H9 (cell line): ENCODE results near the gene SLC25A22. TPM values are rescaled to one million over a fixed set of nuclear protein-coding genes. Genes with fewer than 3 reads are reported as not detected.

ENCODE experiments used
- DNase-seq: peaks from one replicate; pipeline ENCODE4 v3.0.0-alpha.2; 2017
- H2AFZ ChIP-seq: one replicate; pipeline ENCODE4 v1.6.1; 2013; ENCODE audit warnings: mild to moderate bottlenecking, low read length, control low read depth, moderate library complexity
- H2AK5ac ChIP-seq: 2 replicates; pipeline ENCODE4 v1.6.1; 2013; ENCODE audit warnings: low read length, control low read depth, mixed read lengths; ENCODE audit not compliant: insufficient read length
- H2BK120ac ChIP-seq: one replicate; pipeline ENCODE4 v1.6.1; 2013; ENCODE audit warnings: low read depth, mild to moderate bottlenecking, low read length, control low read depth, inconsistent platforms; ENCODE audit not compliant: poor library complexity, severe bottlenecking
- H2BK12ac ChIP-seq: 2 replicates; pipeline ENCODE4 v1.6.1; 2013; ENCODE audit warnings: low read length, control low read depth, mixed read lengths, low read depth; ENCODE audit not compliant: insufficient read length
- H2BK15ac ChIP-seq: 2 replicates; pipeline ENCODE4 v1.6.1; 2013; ENCODE audit warnings: low read depth, low read length, control low read depth
- H2BK20ac ChIP-seq: one replicate; pipeline ENCODE4 v1.6.1; 2013; ENCODE audit warnings: low read depth, mild to moderate bottlenecking, low read length, control low read depth, inconsistent platforms; ENCODE audit not compliant: poor library complexity, severe bottlenecking
- H2BK5ac ChIP-seq: 2 replicates; pipeline ENCODE4 v1.6.1; 2013; ENCODE audit warnings: low read length, control low read depth, mixed read lengths; ENCODE audit not compliant: insufficient read length
- H3K14ac ChIP-seq: 2 replicates; pipeline ENCODE4 v1.6.1; 2013; ENCODE audit warnings: low read length, control low read depth; ENCODE audit not compliant: insufficient read depth
- H3K18ac ChIP-seq: 2 replicates; pipeline ENCODE4 v1.6.1; 2013; ENCODE audit warnings: low read depth, mild to moderate bottlenecking, mixed read lengths, low read length, control low read depth; ENCODE audit not compliant: insufficient read length
- H3K23ac ChIP-seq: 2 replicates; pipeline ENCODE4 v1.6.1; 2013; ENCODE audit warnings: low read length, control low read depth, mixed read lengths, low read depth; ENCODE audit not compliant: insufficient read length
- H3K23me2 ChIP-seq: 2 replicates; pipeline ENCODE4 v1.6.1; 2013; ENCODE audit warnings: low read depth, mild to moderate bottlenecking, mixed read lengths, low read length, control low read depth; ENCODE audit not compliant: insufficient read length, poor library complexity, severe bottlenecking
- H3K27ac ChIP-seq: 2 replicates; pipeline ENCODE4 v1.5.1; 2013; ENCODE audit warnings: low read length, control low read depth, mixed read lengths, low read depth; ENCODE audit not compliant: insufficient read length
- H3K27me3 ChIP-seq: 2 replicates; pipeline ENCODE4 v1.6.1; 2013; ENCODE audit warnings: low read length, control low read depth, inconsistent platforms; ENCODE audit not compliant: insufficient read depth
- H3K4ac ChIP-seq: 2 replicates; pipeline ENCODE4 v1.6.1; 2013; ENCODE audit warnings: low read depth, mild to moderate bottlenecking, control low read depth, inconsistent platforms, low read length, moderate library complexity
- H3K4me1 ChIP-seq: 2 replicates; pipeline ENCODE4 v1.6.1; 2013; ENCODE audit warnings: low read length, control low read depth, inconsistent platforms; ENCODE audit not compliant: insufficient read depth
- H3K4me2 ChIP-seq: 2 replicates; pipeline ENCODE4 v1.6.1; 2013; ENCODE audit warnings: low read length, control low read depth, mixed read lengths; ENCODE audit not compliant: insufficient read length, insufficient read depth
- H3K56ac ChIP-seq: 2 replicates; pipeline ENCODE4 v1.6.1; 2013; ENCODE audit warnings: low read depth, mild to moderate bottlenecking, mixed read lengths, low read length, control low read depth; ENCODE audit not compliant: insufficient read length
- H3K79me1 ChIP-seq: 2 replicates; pipeline ENCODE4 v1.6.1; 2013; ENCODE audit warnings: low read depth, mild to moderate bottlenecking, moderate library complexity, low read length, control low read depth, inconsistent platforms; ENCODE audit not compliant: insufficient read depth, poor library complexity, severe bottlenecking
- H3K79me2 ChIP-seq: 2 replicates; pipeline ENCODE4 v1.6.1; 2013; ENCODE audit warnings: low read length, control low read depth, inconsistent platforms; ENCODE audit not compliant: insufficient read depth
- H3K9ac ChIP-seq: 2 replicates; pipeline ENCODE4 v1.6.1; 2013; ENCODE audit warnings: low read length, control low read depth, mixed read lengths; ENCODE audit not compliant: insufficient read length; ENCODE audit errors: extremely low read depth
- H3K9me3 ChIP-seq: one replicate; pipeline ENCODE4 v1.6.1; 2013; ENCODE audit warnings: low read depth, low read length, inconsistent platforms; ENCODE audit not compliant: control insufficient read depth
- H3T11ph ChIP-seq: one replicate; pipeline ENCODE4 v1.6.1; 2013; ENCODE audit warnings: mild to moderate bottlenecking, low read length, control low read depth, inconsistent platforms
- H4K20me1 ChIP-seq: one replicate; pipeline ENCODE4 v1.6.1; 2013; ENCODE audit not compliant: control insufficient read depth, insufficient read length, insufficient read depth
- H4K5ac ChIP-seq: 2 replicates; pipeline ENCODE4 v1.6.1; 2013; ENCODE audit warnings: low read depth, mild to moderate bottlenecking, mixed read lengths, low read length, control low read depth; ENCODE audit not compliant: insufficient read length
- H4K8ac ChIP-seq: replicated peaks from 2 replicates; pipeline ENCODE4 v1.6.1; 2013; ENCODE audit warnings: low read length, control low read depth, mixed read lengths, low read depth; ENCODE audit not compliant: insufficient read length
- H4K91ac ChIP-seq: 2 replicates; pipeline ENCODE4 v1.6.1; 2013; ENCODE audit warnings: low read depth, mild to moderate bottlenecking, moderate library complexity, mixed read lengths, low read length, control low read depth; ENCODE audit not compliant: insufficient read length
- H3K27ac Mint-ChIP-seq, 3 experiments: 2 replicates in 2 of 3; 3 replicates in 1 of 3; pipeline ENCODE4 v1.8.0; 2020 to 2021; ENCODE audit warnings: mixed read lengths in 3 of 3, mild to moderate bottlenecking in 1 of 3, moderate library complexity in 1 of 3
- H3K27me3 Mint-ChIP-seq: 2 replicates; pipeline ENCODE4 v1.8.0; 2021; ENCODE audit warnings: low read depth, mild to moderate bottlenecking, moderate library complexity, mixed read lengths
- H3K36me3 Mint-ChIP-seq, 3 experiments: 2 replicates in 2 of 3; 3 replicates in 1 of 3; pipeline ENCODE4 v1.8.0; 2020 to 2021; ENCODE audit warnings: low read depth in 3 of 3, mixed read lengths in 3 of 3; ENCODE audit not compliant: insufficient read depth in 1 of 3
- H3K4me1 Mint-ChIP-seq, 2 experiments: 2 replicates each; pipeline ENCODE4 v1.8.0; 2020; ENCODE audit warnings: mixed read lengths in 2 of 2
- H3K4me3 Mint-ChIP-seq, 2 experiments: 2 replicates in 1 of 2; 3 replicates in 1 of 2; pipeline ENCODE4 v1.8.0; 2020 to 2021; ENCODE audit warnings: mild to moderate bottlenecking in 2 of 2, mixed read lengths in 2 of 2, moderate library complexity in 1 of 2
- H3K9me3 Mint-ChIP-seq, 2 experiments: 2 replicates in 1 of 2; 3 replicates in 1 of 2; pipeline ENCODE4 v1.8.0; 2020; ENCODE audit warnings: mild to moderate bottlenecking in 2 of 2, mixed read lengths in 2 of 2, moderate library complexity in 1 of 2
- WGBS: extraction: QIAGEN DNeasy Blood & Tissue Kit; methylation state at CpG from one replicate; pipeline ENCODE4 v1.1.7; 2013; ENCODE audit warnings: missing lambda C conversion rate, low lambda C conversion rate, mixed read lengths; ENCODE audit not compliant: insufficient read length; ENCODE audit errors: extremely low coverage; 5-methylcytosine and 5-hydroxymethylcytosine counted together
- total RNA-seq: library from RNA; stranded (reverse); gene quantifications from 2 replicates; pipeline ENCODE4 v1.2.1, GENCODE V29; 2021
- TF ChIP-seq, protein P1 (sequence below): fragments of 200-600 bp; sonication (generic); conservative IDR thresholded peaks from 3 replicates; pipeline ENCODE4 v1.8.0; 2021; ENCODE audit warnings: antibody characterized with exemption, mild to moderate bottlenecking

SLC25A22 gene
- total RNA-seq, 1 experiment from 2014 or later, result 51.9 TPM

DNA sequence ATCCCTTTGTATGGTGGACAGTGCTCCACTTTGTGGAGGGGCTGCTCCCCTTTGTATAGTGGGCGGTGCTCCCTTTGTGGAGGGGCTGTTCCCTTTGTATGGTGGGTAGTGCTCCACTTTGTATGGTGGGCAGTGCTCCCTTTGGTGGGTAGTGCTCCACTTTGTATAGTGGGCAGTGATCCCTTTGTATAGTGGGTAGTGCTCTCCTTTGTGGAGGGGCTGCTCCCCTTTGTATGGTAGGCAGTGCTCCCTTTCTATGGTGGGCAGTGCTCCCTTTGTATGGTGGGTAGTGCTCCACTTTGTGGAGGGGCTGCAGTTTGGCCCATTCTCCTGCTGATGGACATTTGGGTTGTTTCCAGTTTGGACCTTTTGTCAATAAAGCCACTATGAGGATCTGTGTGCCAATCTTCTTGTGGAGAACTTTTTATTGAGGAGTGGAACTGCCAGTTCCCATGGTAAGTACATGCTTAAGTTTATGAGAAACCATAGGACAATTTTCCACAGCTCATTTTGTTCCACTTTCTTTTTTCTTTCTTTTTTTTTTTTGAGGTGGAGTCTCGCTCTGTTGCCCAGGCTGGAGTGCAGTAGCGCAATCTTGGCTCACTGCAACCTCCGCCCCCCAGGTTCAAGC is 55.4 kb downstream of the SLC25A22 start:
- Histone ChIP-seq H2AFZ (no peak overlapping the region), H2BK15ac (no peak overlapping the region), H3K9me3 (no peaks in the 10 kb centered on the region), H3K27me3 (no peaks in the 10 kb centered on the region), H2BK20ac (peak overlapping the region; percentile 13), H3K4me1 (no peaks in the 10 kb centered on the region; the same call in 1 of the 2 replicates), H3K23ac (no peak overlapping the region), H2AK5ac (no peak overlapping the region), H3K4ac (no peak overlapping the region; the same call in 1 of the 2 replicates), H3K23me2 (peaks cover 4% of the 10 kb centered on the region), H3K9ac (no peak overlapping the region), H3T11ph (no peak overlapping the region), H3K18ac (peak overlapping the region; percentile 36), H4K91ac (no peak overlapping the region), H3K56ac (no peak overlapping the region), H3K14ac (no peak overlapping the region), H3K4me2 (no peak overlapping the region), H3K79me2 (peaks cover 3% of the 10 kb centered on the region; the same call in 1 of the 2 replicates), H4K5ac (no peak overlapping the region), H2BK12ac (peak overlapping the region; percentile 47), H4K20me1 (no peaks in the 10 kb centered on the region), H2BK5ac (no peak overlapping the region), H2BK120ac (no peak overlapping the region), H4K8ac (no peak overlapping the region), H3K79me1 (no peaks in the 10 kb centered on the region), H3K27ac (no peak overlapping the region)
- Mint-ChIP-seq H3K9me3 (no peaks in the 10 kb centered on the region), H3K27me3 (no peaks in the 10 kb centered on the region; the same call in 1 of the 2 replicates), H3K4me3 (no peak overlapping the region), H3K27ac (no peak overlapping the region; a peak in 1 of 7 replicates), H3K36me3 (peaks cover 0 to 2% (median 0%) of the 10 kb centered on the region in 3 experiments; a peak in 1 of 7 replicates), H3K4me1 (peaks cover 13 to 27% of the 10 kb centered on the region in 2 experiments)
- no peak for DNase-seq
- no CpG with 5 or more reads among the region's 4 CpGs for WGBS
- TF ChIP-seq, protein P1, sequence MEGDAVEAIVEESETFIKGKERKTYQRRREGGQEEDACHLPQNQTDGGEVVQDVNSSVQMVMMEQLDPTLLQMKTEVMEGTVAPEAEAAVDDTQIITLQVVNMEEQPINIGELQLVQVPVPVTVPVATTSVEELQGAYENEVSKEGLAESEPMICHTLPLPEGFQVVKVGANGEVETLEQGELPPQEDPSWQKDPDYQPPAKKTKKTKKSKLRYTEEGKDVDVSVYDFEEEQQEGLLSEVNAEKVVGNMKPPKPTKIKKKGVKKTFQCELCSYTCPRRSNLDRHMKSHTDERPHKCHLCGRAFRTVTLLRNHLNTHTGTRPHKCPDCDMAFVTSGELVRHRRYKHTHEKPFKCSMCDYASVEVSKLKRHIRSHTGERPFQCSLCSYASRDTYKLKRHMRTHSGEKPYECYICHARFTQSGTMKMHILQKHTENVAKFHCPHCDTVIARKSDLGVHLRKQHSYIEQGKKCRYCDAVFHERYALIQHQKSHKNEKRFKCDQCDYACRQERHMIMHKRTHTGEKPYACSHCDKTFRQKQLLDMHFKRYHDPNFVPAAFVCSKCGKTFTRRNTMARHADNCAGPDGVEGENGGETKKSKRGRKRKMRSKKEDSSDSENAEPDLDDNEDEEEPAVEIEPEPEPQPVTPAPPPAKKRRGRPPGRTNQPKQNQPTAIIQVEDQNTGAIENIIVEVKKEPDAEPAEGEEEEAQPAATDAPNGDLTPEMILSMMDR, result no peak
